ENCODE measurements around the gene ZNF160. TPM values are rescaled to one million over a fixed set of nuclear protein-coding genes. Genes with fewer than 3 reads are reported as not detected.

ZNF160 gene
- total RNA-seq, 1 donor from 2014 or later: 42.4 TPM

Other genes with a start within 250 kb of the ZNF160 start
- gene ZNF468, start 245.8 kb downstream of the ZNF160 start, total RNA-seq: 25.3 TPM
- 16.4 TPM for gene ZNF320, start 205.8 kb downstream of the ZNF160 start, total RNA-seq
- gene ZNF888, start 180.0 kb downstream of the ZNF160 start, total RNA-seq: 4.8 TPM
- gene ZNF816, start 140.5 kb downstream of the ZNF160 start, total RNA-seq: 11.4 TPM
- gene ERVV-1, start 89.5 kb downstream of the ZNF160 start, total RNA-seq: not detected
- not detected for gene ERVV-2, start 58.7 kb downstream of the ZNF160 start, total RNA-seq
- 12.5 TPM for gene ZNF415, start 29.5 kb upstream of the ZNF160 start, total RNA-seq
- 10.9 TPM for gene ZNF347, start 55.6 kb upstream of the ZNF160 start, total RNA-seq
- gene ZNF665, start 89.9 kb upstream of the ZNF160 start, total RNA-seq: 3.1 TPM
- 27.5 TPM for gene ZNF677, start 151.5 kb upstream of the ZNF160 start, total RNA-seq
- gene VN1R2, start 154.9 kb upstream of the ZNF160 start, total RNA-seq: not detected
- not detected for gene VN1R4, start 164.3 kb upstream of the ZNF160 start, total RNA-seq
- 8.2 TPM for gene ZNF845, start 230.3 kb upstream of the ZNF160 start, total RNA-seq

All from skin of body (tissue), 1 donor.